ENCODE results near the gene PCDH12. TPM values are rescaled to one million over a fixed set of nuclear protein-coding genes. Genes with fewer than 3 reads are reported as not detected.
A peak's percentile ranks its signal among the peaks of the same experiment; 100 is the strongest.

Gene PCDH12
- total RNA-seq, 2 donors from 2014 or later: 1.6 to 2.9 TPM

DNA sequence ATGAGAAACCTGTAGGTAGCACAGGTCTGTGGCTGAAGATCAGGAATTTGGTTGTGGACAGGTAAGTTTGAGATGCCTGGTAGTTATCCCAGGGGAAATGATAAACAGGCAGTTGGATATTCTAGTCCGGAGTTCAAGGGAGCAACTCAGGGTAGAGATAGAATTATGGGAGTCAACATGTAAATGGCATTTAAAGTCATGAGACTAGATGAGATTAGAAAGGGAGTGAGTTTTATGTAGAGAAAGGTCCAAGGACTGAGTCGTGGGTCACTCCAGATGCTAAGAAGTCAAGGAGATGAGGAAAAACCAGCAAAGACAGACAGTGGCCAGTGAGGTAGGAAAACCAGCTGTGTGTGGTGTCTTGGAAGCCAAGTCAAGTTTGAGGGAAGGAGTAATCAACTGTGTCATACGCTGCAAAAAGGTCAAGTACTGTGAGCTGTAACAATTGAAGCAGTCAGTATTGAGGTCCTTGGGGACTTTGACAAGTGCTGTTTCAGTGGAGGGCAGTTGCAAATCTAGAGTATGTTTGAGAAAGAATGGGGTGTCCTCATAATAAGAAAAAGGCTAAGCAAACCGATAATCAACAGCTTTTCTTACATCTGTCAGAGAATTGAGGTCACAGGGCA is 36.6 kb upstream of the PCDH12 start:
- 57 to 70% methylated on average over 4 of the region's 4 CpGs for WGBS, 2 donors
- ATAC-seq (no peak), DNase-seq (no peak)
- no peaks in the 10 kb centered on the region for H3K9me3 ChIP-seq
- H3K27me3 ChIP-seq: no peaks in the 10 kb centered on the region
- H3K4me1 ChIP-seq: peaks cover 3% of the 10 kb centered on the region
- no peak overlapping the region for H3K4me3 ChIP-seq
- H3K27ac ChIP-seq: no peak overlapping the region
- peaks cover 0 to 7% of the 10 kb centered on the region in 2 donors for H3K36me3 ChIP-seq (replicated peaks in 1 of 2; ENCODE audit: insufficient read depth in 1 of 2, low read depth in 2 of 2)
- TF ChIP-seq CTCF (IDR thresholded peaks at IDR 0.05) (no peak), POLR2A (IDR thresholded peaks at IDR 0.05) (no peak)
- intact Hi-C loops (cut with DNase I): no loop called here

- no peaks in the 10 kb centered on the region for H3K27me3 ChIP-seq
- H3K36me3 ChIP-seq (replicated peaks in 1 of 2; ENCODE audit: insufficient read depth in 1 of 2, low read depth in 2 of 2): peaks cover 0 to 7% of the 10 kb centered on the region in 2 donors
- H3K9me3 ChIP-seq: no peaks in the 10 kb centered on the region
- H3K4me1 ChIP-seq: peaks cover 3% of the 10 kb centered on the region
- TF ChIP-seq POLR2A (IDR thresholded peaks at IDR 0.05): no peak
- peak; percentile 67 to 91 (median 75) for TF ChIP-seq CTCF (IDR thresholded peaks at IDR 0.05)
- ATAC-seq: peak; percentile 75
- no peak overlapping the region for H3K27ac ChIP-seq
- intact Hi-C loops (cut with DNase I): no loop called here
- H3K4me3 ChIP-seq: no peak overlapping the region
- WGBS, 2 donors: 0 to 4% methylated on average over 2 of the region's 2 CpGs
- peak; percentile 73 to 86 (median 82) for DNase-seq
These were observed 34.5 kb upstream of the PCDH12 start for GRCh38 chr5:141992349-141992963.

GRCh38 chr5:141989720-141990119 is 31.7 kb upstream of the PCDH12 start:
- intact Hi-C loops (cut with DNase I): no loop called here

GRCh38 chr5:141986072-141986471 is 28.1 kb upstream of the PCDH12 start:
- no peaks in the 10 kb centered on the region for H3K9me3 ChIP-seq
- TF ChIP-seq POLR2A (IDR thresholded peaks at IDR 0.05) (no peak), CTCF (IDR thresholded peaks at IDR 0.05) (no peak)
- H3K27ac ChIP-seq: no peak overlapping the region
- H3K4me1 ChIP-seq: no peaks in the 10 kb centered on the region
- H3K27me3 ChIP-seq: no peaks in the 10 kb centered on the region
- DNase-seq: no peak
- no peak overlapping the region for H3K4me3 ChIP-seq
- peaks cover 0 to 20% of the 10 kb centered on the region in 2 donors for H3K36me3 ChIP-seq (replicated peaks in 1 of 2; ENCODE audit: insufficient read depth in 1 of 2, low read depth in 2 of 2)
- ATAC-seq: no peak
- intact Hi-C loops (cut with DNase I): no loop called here

More at GRCh38 chr5:141989720-141990119, 31.7 kb upstream of the PCDH12 start:
- DNase-seq: no peak
- TF ChIP-seq POLR2A (IDR thresholded peaks at IDR 0.05) (no peak), CTCF (IDR thresholded peaks at IDR 0.05) (no peak)
- Histone ChIP-seq H3K36me3 (replicated peaks in 1 of 2; ENCODE audit: insufficient read depth in 1 of 2, low read depth in 2 of 2) (peaks cover 0 to 16% of the 10 kb centered on the region in 2 donors), H3K27me3 (no peaks in the 10 kb centered on the region), H3K4me1 (peaks cover 3% of the 10 kb centered on the region), H3K4me3 (no peak overlapping the region), H3K9me3 (no peaks in the 10 kb centered on the region), H3K27ac (no peak overlapping the region)
- 0 to 42% methylated on average over 1 of the region's 1 CpG for WGBS, 2 donors
- no peak for ATAC-seq

- TF ChIP-seq POLR2A (IDR thresholded peaks at IDR 0.05) (no peak), CTCF (IDR thresholded peaks at IDR 0.05) (no peak)
- peaks cover 0 to 41% of the 10 kb centered on the region in 2 donors for H3K36me3 ChIP-seq (replicated peaks in 1 of 2; ENCODE audit: insufficient read depth in 1 of 2, low read depth in 2 of 2)
- ATAC-seq: no peak
- H3K4me1 ChIP-seq: no peaks in the 10 kb centered on the region
- 28 to 39% methylated on average over 2 of the region's 2 CpGs for WGBS, 2 donors
- H3K27me3 ChIP-seq: no peaks in the 10 kb centered on the region
- DNase-seq: no peak
- H3K9me3 ChIP-seq: no peaks in the 10 kb centered on the region
- intact Hi-C loops (cut with DNase I): no loop called here
- no peak overlapping the region for H3K27ac ChIP-seq
- no peak overlapping the region for H3K4me3 ChIP-seq
These were observed 24.6 kb upstream of the PCDH12 start for GRCh38 chr5:141982626-141983025.

Data from body of pancreas (tissue), 4 donors.